Colonic mucosa (tissue), 4 donors: Measurements from ENCODE around the gene TENM3. TPM values are rescaled to one million over a fixed set of nuclear protein-coding genes. Genes with fewer than 3 reads are reported as not detected.

Source experiments
- DNase-seq: peaks from one replicate; pipeline ENCODE4 v3.0.0-alpha.2; 2020
- H3K27ac ChIP-seq: fragments of 200-600 bp; one replicate; pipeline ENCODE4 v1.8.0; 2021
- H3K27me3 ChIP-seq: fragments of 200-600 bp; one replicate; pipeline ENCODE4 v1.8.0; 2021
- H3K36me3 ChIP-seq: fragments of 200-600 bp; one replicate; pipeline ENCODE4 v1.8.0; 2021
- H3K4me1 ChIP-seq: fragments of 200-600 bp; one replicate; pipeline ENCODE4 v1.8.0; 2021; ENCODE audit warnings: mild to moderate bottlenecking
- H3K4me3 ChIP-seq: fragments of 200-600 bp; one replicate; pipeline ENCODE4 v1.8.0; 2021
- H3K9ac ChIP-seq, 2 donors: one replicate each; pipeline ENCODE4 v1.7.0; 2013; ENCODE audit warnings: control low read depth in 2 of 2, low read depth in 2 of 2, low read length in 2 of 2
- H3K9me3 ChIP-seq: fragments of 200-600 bp; one replicate; pipeline ENCODE4 v1.8.0; 2021
- CTCF ChIP-seq: fragments of 200-600 bp; IDR thresholded peaks from one replicate; pipeline ENCODE4 v1.8.0; 2022; ENCODE audit warnings: antibody characterized with exemption, mild to moderate bottlenecking
- intact Hi-C: fragments of 100-400 bp; cut with DNase I; formaldehyde crosslinking; loops from one replicate; pipeline ENCODE4 v1.14.1; 2022
- total RNA-seq, 2 donors: library from RNA; stranded (reverse); fragmentation: NEBNext Ultra II Directional in 1 of 2; extraction: Animal tissue kit (Norgen Biotek cat#: 25700) in 1 of 2; gene quantifications; one replicate each; pipeline ENCODE4 v1.2.1, GENCODE V29; 2021
- donor health status: healthy.
- donor health status: DM: no; HTN: no; CAD: no.
- donor health status: DM: no; HTN: no; CAD: no.

The TENM3 gene
- total RNA-seq, 2 donors from 2014 or later = 0.32 to 1.6 TPM

GRCh38 chr4:182288534-182288933 is 45.3 kb downstream of the TENM3 start:
- Histone ChIP-seq H3K4me1 (no peaks in the 10 kb centered on the region), H3K36me3 (no peaks in the 10 kb centered on the region), H3K4me3 (no peak overlapping the region), H3K27ac (no peak overlapping the region), H3K9me3 (no peaks in the 10 kb centered on the region), H3K27me3 (no peaks in the 10 kb centered on the region), H3K9ac (no peak overlapping the region)
- TF ChIP-seq CTCF = no peak
- intact Hi-C loops = no loop called here
- DNase-seq = no peak

- H3K27me3 ChIP-seq = no peaks in the 10 kb centered on the region
- no peaks in the 10 kb centered on the region for H3K9me3 ChIP-seq
- H3K4me1 ChIP-seq = no peaks in the 10 kb centered on the region
- H3K36me3 ChIP-seq = no peaks in the 10 kb centered on the region
- no peak for TF ChIP-seq CTCF
- intact Hi-C loops = no loop called here
- no peak overlapping the region for H3K9ac ChIP-seq
- DNase-seq = no peak
- H3K27ac ChIP-seq = no peak overlapping the region
- no peak overlapping the region for H3K4me3 ChIP-seq
Measured at GRCh38 chr4:182289809-182290208, 46.6 kb downstream of the TENM3 start.

- no peak for TF ChIP-seq CTCF
- Histone ChIP-seq H3K27ac (no peak overlapping the region), H3K36me3 (no peaks in the 10 kb centered on the region), H3K4me3 (no peak overlapping the region), H3K4me1 (no peaks in the 10 kb centered on the region), H3K27me3 (no peaks in the 10 kb centered on the region), H3K9ac (no peak overlapping the region), H3K9me3 (no peaks in the 10 kb centered on the region)
- intact Hi-C loops = no loop called here
- no peak for DNase-seq
Measured at GRCh38 chr4:182291175-182291574, 48.0 kb downstream of the TENM3 start.

GRCh38 chr4:182291597-182292270 is 48.5 kb downstream of the TENM3 start:
- Histone ChIP-seq H3K27me3 (no peaks in the 10 kb centered on the region), H3K9ac (no peak overlapping the region), H3K4me1 (no peaks in the 10 kb centered on the region), H3K36me3 (no peaks in the 10 kb centered on the region), H3K9me3 (no peaks in the 10 kb centered on the region), H3K4me3 (no peak overlapping the region), H3K27ac (no peak overlapping the region)
- DNase-seq = no peak
- TF ChIP-seq CTCF = no peak
- intact Hi-C loops = no loop called here

DNA sequence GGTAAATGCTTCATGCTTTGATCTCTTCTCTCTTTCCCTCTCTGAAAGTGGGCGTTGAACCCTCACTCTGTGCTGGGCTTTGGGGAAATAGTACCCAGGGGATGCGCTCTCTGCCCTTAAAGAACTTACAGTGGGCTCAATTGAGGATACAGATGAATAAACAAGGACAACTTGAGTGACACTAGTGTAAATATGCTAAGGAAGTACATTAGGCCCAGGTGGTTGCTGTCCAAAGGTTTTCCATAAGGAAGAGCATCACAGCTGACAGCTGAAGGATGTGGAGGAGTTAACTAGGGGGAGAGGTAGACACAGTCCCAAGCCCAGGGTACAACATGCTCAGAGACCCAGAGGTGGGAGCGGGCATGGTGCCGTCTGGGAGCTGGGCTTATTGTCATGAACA is 49.4 kb downstream of the TENM3 start:
- H3K9me3 ChIP-seq = no peaks in the 10 kb centered on the region
- H3K36me3 ChIP-seq = no peaks in the 10 kb centered on the region
- no peak overlapping the region for H3K9ac ChIP-seq
- H3K27me3 ChIP-seq = no peaks in the 10 kb centered on the region
- intact Hi-C loops = no loop called here
- TF ChIP-seq CTCF = no peak
- no peak overlapping the region for H3K4me3 ChIP-seq
- H3K27ac ChIP-seq = no peak overlapping the region
- DNase-seq = no peak
- no peaks in the 10 kb centered on the region for H3K4me1 ChIP-seq
